IPS DF 6.9 (cell line): ENCODE data around the gene ATF6.
"Not testable (repeated sequence)": the region's sequence is repeated elsewhere in the genome, so short reads cannot be mapped to it uniquely, and the experiment has no call there.

Experiments used
- DNase-seq: peaks from one replicate; pipeline ENCODE4 v3.0.0-alpha.2; 2013; ENCODE audit warnings: low read depth, low spot score
- H3K27ac ChIP-seq: one replicate; pipeline ENCODE4 v1.5.1; 2013; ENCODE audit warnings: low read length, control low read depth
- H3K27me3 ChIP-seq: 2 replicates; pipeline ENCODE4 v1.6.1; 2013; ENCODE audit warnings: mild to moderate bottlenecking, low read length; ENCODE audit not compliant: control insufficient read depth, insufficient read depth
- H3K36me3 ChIP-seq: 2 replicates; pipeline ENCODE4 v1.6.1; 2013; ENCODE audit warnings: low read length; ENCODE audit not compliant: control insufficient read depth, insufficient read depth
- H3K4me1 ChIP-seq: 2 replicates; pipeline ENCODE4 v1.6.1; 2013; ENCODE audit warnings: low read length; ENCODE audit not compliant: control insufficient read depth, insufficient read depth
- H3K4me3 ChIP-seq: 2 replicates; pipeline ENCODE4 v1.5.1; 2013; ENCODE audit warnings: mild to moderate bottlenecking, low read length
- H3K9me3 ChIP-seq: 2 replicates; pipeline ENCODE4 v1.6.1; 2013; ENCODE audit warnings: low read length, inconsistent platforms; ENCODE audit not compliant: control insufficient read depth, insufficient read depth
- WGBS: extraction: QIAGEN DNeasy Blood & Tissue Kit; methylation state at CpG from one replicate; pipeline ENCODE4 v1.1.7; 2013; ENCODE audit warnings: mixed read lengths, missing lambda C conversion rate; ENCODE audit not compliant: insufficient read length, insufficient coverage; 5-methylcytosine and 5-hydroxymethylcytosine counted together

Gene ATF6

GRCh38 chr1:161725258-161725907 lies 40.7 kb upstream of the ATF6 start:
- WGBS = 100% methylated on average over 2 of the region's 22 CpGs
- not testable (repeated sequence) for H3K36me3 ChIP-seq, DNase-seq, H3K9me3 ChIP-seq, H3K4me1 ChIP-seq, H3K27ac ChIP-seq
- Histone ChIP-seq H3K4me3 (peak overlapping the region; percentile 78; the same call in 1 of the 2 replicates), H3K27me3 (peaks cover 16% of the 10 kb centered on the region; the same call in 1 of the 2 replicates)

- H3K27ac ChIP-seq = no peak overlapping the region
- peaks cover 16% of the 10 kb centered on the region; the same call in 1 of the 2 replicates for H3K27me3 ChIP-seq
- H3K4me3 ChIP-seq = peak overlapping the region; percentile 78; the same call in 1 of the 2 replicates
- DNase-seq = no peak
- no peaks in the 10 kb centered on the region for H3K4me1 ChIP-seq
- H3K36me3 ChIP-seq = no peaks in the 10 kb centered on the region
- H3K9me3 ChIP-seq = no peaks in the 10 kb centered on the region
- WGBS = no CpG with 5 or more reads among the region's 34 CpGs
Measured at GRCh38 chr1:161725908-161726472, 40.1 kb upstream of the ATF6 start.

- peak overlapping the region; percentile 78 for H3K4me3 ChIP-seq
- no peak for DNase-seq
- no peaks in the 10 kb centered on the region for H3K9me3 ChIP-seq
- no CpG with 5 or more reads among the region's 83 CpGs for WGBS
- no peaks in the 10 kb centered on the region for H3K4me1 ChIP-seq
- no peak overlapping the region for H3K27ac ChIP-seq
- peaks cover 16% of the 10 kb centered on the region; the same call in 1 of the 2 replicates for H3K27me3 ChIP-seq
- H3K36me3 ChIP-seq = no peaks in the 10 kb centered on the region
Measured at GRCh38 chr1:161726473-161727255, 39.5 kb upstream of the ATF6 start.

- no CpG with 5 or more reads among the region's 38 CpGs for WGBS
- H3K36me3 ChIP-seq = no peaks in the 10 kb centered on the region
- no peaks in the 10 kb centered on the region for H3K9me3 ChIP-seq
- H3K27me3 ChIP-seq = peaks cover 16% of the 10 kb centered on the region; the same call in 1 of the 2 replicates
- no peak for DNase-seq
- H3K4me1 ChIP-seq = no peaks in the 10 kb centered on the region
- H3K27ac ChIP-seq = no peak overlapping the region
- peak overlapping the region; percentile 78 for H3K4me3 ChIP-seq
Measured at GRCh38 chr1:161727256-161727924, 38.7 kb upstream of the ATF6 start.

GRCh38 chr1:161728376-161729226 lies 37.5 kb upstream of the ATF6 start:
- no peak for DNase-seq
- no peaks in the 10 kb centered on the region for H3K36me3 ChIP-seq
- H3K27ac ChIP-seq = no peak overlapping the region
- no CpG with 5 or more reads among the region's 7 CpGs for WGBS
- H3K9me3 ChIP-seq = no peaks in the 10 kb centered on the region
- peaks cover 16% of the 10 kb centered on the region; the same call in 1 of the 2 replicates for H3K27me3 ChIP-seq
- no peaks in the 10 kb centered on the region for H3K4me1 ChIP-seq
- H3K4me3 ChIP-seq = no peak overlapping the region

- no peaks in the 10 kb centered on the region for H3K4me1 ChIP-seq
- no peaks in the 10 kb centered on the region for H3K9me3 ChIP-seq
- WGBS = no CpG with 5 or more reads among the region's 6 CpGs
- no peaks in the 10 kb centered on the region for H3K36me3 ChIP-seq
- H3K4me3 ChIP-seq = no peak overlapping the region
- no peak for DNase-seq
- H3K27ac ChIP-seq = no peak overlapping the region
- peaks cover 11% of the 10 kb centered on the region; the same call in 1 of the 2 replicates for H3K27me3 ChIP-seq
Measured at GRCh38 chr1:161730050-161730564, 36.0 kb upstream of the ATF6 start.

GRCh38 chr1:161731241-161731640 lies 34.9 kb upstream of the ATF6 start:
- H3K27me3 ChIP-seq = peaks cover 1% of the 10 kb centered on the region; the same call in 1 of the 2 replicates
- no CpG with 5 or more reads among the region's 6 CpGs for WGBS
- H3K4me1 ChIP-seq = no peaks in the 10 kb centered on the region
- no peak overlapping the region for H3K27ac ChIP-seq
- H3K4me3 ChIP-seq = no peak overlapping the region
- no peak for DNase-seq
- H3K9me3 ChIP-seq = no peaks in the 10 kb centered on the region
- no peaks in the 10 kb centered on the region for H3K36me3 ChIP-seq

GRCh38 chr1:161731981-161732718 lies 34.0 kb upstream of the ATF6 start:
- DNase-seq = no peak
- no peaks in the 10 kb centered on the region for H3K9me3 ChIP-seq
- H3K4me1 ChIP-seq = peaks cover 1% of the 10 kb centered on the region; the same call in 1 of the 2 replicates
- no peak overlapping the region for H3K27ac ChIP-seq
- no CpG with 5 or more reads among the region's 5 CpGs for WGBS
- no peaks in the 10 kb centered on the region for H3K27me3 ChIP-seq
- H3K36me3 ChIP-seq = no peaks in the 10 kb centered on the region
- H3K4me3 ChIP-seq = no peak overlapping the region

GRCh38 chr1:161733526-161733925 lies 32.6 kb upstream of the ATF6 start:
- H3K4me3 ChIP-seq = no peak overlapping the region
- peaks cover 1% of the 10 kb centered on the region; the same call in 1 of the 2 replicates for H3K4me1 ChIP-seq
- WGBS = no CpG with 5 or more reads among the region's 1 CpG
- no peak overlapping the region for H3K27ac ChIP-seq
- DNase-seq = no peak
- H3K36me3 ChIP-seq = no peaks in the 10 kb centered on the region
- H3K9me3 ChIP-seq = no peaks in the 10 kb centered on the region
- no peaks in the 10 kb centered on the region for H3K27me3 ChIP-seq
